ENCODE measurements around the gene FAM228A.
"Not testable (repeated sequence)": the region's sequence is repeated elsewhere in the genome, so short reads cannot be mapped to it uniquely, and the experiment has no call there.

Gene FAM228A

DNA sequence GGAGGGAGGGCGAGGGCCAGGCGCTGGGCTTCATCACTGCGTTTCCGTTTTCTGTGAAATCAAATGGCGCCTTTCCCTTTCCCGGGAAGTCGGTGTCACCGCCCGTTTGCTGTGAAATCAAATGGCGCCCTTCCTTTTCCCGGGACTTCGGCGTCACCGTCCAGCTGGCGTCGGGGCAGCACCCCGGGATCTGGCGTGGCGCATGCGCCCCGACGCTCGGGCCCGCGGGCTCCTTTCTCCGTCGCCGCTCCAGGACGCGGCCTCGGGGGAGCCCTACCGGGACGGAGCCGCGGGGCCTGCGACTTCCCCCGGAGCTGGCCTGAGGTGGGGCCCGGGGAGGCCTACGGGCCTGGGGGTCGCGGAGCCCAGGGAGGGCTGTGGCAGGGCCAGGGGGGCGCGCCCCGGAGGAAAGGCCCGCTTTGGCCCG is at the start of gene FAM228A:
TSS of gene FAM228A (plus strand) at position 203 of the 427 bp plus-strand sequence. CDS start 428 bp downstream, outside the sequence.
- DNase-seq: no peak

- no peak for DNase-seq
Measured at GRCh38 chr2:24125956-24126355, 48.9 kb upstream of the FAM228A start.

- no peak for DNase-seq
Measured at GRCh38 chr2:24132543-24132942, 42.3 kb upstream of the FAM228A start.

GRCh38 chr2:24140305-24140704 is 34.5 kb upstream of the FAM228A start:
- not testable (repeated sequence) for DNase-seq

- no peak for DNase-seq
Measured at GRCh38 chr2:24147364-24147763, 27.5 kb upstream of the FAM228A start.

GRCh38 chr2:24152413-24153197 is 22.2 kb upstream of the FAM228A start:
- DNase-seq: no peak

DNA sequence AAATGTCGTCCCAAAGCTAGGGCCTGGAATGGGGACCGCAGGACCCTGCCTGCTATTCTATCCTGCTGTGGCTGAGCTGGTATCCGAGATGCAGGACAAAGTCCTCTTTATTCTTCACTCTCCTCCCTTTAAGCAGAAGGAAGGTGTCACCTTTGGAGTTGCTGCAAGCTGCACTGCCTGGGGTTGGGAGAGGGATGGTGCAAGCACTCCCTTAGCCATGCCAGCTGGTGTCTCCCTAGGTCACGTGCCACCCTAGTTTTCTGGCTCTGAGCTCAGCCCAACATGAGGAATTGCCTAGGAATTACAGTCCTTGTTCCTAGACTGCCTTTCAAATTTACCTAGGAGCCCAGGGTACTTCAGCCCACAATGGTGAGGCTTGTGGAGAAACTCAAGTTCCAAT is 21.4 kb upstream of the FAM228A start:
- no peak for DNase-seq

DNA sequence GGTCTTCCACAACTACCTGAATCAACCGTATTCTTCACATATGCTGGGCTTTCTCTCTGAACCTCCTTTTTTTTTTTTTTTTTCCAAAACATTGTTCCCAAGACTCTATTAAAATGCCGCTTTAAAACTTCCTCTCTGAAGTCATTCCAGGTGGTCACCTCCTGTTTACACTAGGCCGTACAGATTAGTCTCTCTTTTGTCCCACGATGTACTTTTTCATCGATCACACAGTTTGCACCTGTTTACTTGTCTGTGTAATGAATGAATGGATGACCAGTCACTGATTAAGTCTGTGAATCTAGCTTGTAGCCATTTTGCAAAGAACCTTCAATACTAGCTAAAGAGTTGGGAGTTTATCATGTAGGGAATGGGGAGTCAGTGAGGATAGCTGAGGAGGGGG is 16.7 kb upstream of the FAM228A start:
- no peak for DNase-seq

DNA sequence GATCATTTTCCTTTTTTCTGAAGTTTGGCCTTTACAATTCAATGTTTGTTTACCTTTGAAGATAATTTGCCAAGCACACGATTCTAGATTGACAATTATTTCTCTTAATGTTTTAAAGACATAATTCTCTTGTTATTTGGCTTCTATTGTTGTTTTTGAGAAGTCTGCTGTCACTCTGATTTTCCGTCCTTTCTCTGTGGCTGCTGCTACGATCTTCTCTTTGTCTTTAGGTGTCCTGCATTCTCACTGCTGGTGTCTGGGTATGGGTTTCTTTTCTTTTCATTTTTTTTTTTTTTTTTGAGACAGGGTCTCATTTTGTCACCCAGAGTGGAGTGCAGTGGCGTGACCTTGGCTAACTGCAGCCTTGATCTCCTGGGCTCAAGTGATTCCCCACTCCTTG is 15.1 kb upstream of the FAM228A start:
- no peak for DNase-seq

- DNase-seq: no peak
Measured at GRCh38 chr2:24160761-24161160, 14.1 kb upstream of the FAM228A start.

DNA sequence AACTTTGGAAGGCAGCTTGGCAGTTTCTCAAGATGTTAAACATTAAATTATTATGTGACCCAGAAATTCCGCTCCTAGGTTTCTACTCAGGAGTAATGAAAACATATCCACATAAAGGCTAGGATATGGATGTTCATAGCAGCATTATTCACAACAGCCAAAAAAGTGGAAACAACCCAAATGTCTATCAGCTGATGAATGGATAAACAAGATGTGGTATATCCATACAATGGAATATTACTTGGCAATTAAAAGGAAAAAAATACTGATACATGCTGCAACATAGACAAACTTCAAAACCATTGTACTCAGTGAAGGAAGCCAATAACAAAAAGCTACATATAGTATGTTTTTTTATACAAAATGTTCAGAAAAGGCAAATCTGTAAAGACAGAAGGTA is 12.4 kb upstream of the FAM228A start:
- DNase-seq: no peak

DNA sequence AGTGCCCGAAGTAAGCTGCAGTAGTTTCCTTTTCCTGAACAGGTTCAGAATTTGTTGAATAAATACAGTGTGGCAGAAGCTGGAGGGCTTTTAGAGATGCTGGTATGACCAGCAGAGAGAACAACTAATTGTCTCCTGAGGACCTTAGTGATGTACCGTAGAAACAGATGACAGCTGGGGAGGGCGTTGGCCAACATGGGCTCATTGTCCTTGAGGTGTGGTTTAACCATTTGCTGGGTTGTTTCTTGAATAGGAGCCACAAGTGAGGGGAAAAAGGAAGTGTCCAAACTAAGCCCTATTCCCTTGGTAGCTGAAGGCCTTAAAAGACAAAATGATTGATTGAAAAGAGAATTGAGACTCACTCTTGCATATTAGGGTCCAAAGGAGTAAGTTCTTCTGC is 11.7 kb upstream of the FAM228A start:
- DNase-seq: no peak

GRCh38 chr2:24163601-24164000 is 11.3 kb upstream of the FAM228A start:
- no peak for DNase-seq

- DNase-seq: peak; percentile 29
Measured at GRCh38 chr2:24164416-24164973, 10.4 kb upstream of the FAM228A start.

GRCh38 chr2:24169023-24169422 is 5.8 kb upstream of the FAM228A start:
- DNase-seq: no peak

DNA sequence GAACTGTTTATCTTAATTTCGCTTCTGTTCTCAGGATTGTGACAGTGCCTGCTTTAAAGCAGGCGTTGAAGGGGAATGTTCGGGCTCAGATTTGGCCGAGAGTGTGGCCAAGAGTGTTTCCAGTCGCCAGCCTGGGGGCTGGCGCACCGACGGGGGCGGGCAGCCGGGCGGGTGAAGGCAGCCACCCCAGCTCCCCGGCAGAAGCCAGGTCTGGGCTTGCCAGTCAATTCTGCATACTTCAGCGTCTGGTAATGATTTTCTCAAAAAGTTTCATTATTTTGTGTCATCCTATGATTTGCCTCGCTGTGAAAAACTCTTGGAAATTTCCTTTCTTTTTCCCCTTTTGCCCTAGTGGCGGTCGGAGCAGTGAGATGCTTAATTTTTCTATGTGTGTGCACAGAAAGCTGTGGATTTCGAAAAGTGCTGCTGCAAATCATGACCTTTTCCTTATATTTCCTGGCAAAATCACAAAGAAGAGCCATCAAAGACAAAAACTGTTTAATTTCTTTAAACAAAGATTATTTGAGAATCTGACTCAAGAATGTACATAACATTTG is 856 bp downstream of the FAM228A start:
- no peak for DNase-seq

DNA sequence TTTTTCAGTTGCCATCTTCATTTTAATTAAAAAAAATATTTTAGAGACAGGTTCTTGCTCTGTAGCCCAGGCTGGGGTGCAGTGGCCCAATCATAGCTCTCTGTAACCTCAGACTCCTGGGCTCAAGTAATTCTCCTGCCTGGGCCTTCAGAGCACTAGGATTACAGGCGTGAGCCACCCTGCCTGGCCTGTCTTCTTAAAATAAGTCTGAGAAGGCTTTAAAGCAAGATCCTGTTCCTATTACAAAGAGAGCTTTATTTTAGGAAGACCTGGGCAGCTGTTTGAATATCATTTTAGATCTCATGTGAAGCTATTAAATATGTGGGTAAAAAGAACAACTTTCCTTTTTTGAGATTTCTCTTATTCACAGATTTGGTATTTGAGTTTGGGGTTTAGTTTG is 1.5 kb downstream of the FAM228A start:
- DNase-seq: no peak

GRCh38 chr2:24179683-24180082 is 4.8 kb downstream of the FAM228A start:
- DNase-seq: no peak

DNA sequence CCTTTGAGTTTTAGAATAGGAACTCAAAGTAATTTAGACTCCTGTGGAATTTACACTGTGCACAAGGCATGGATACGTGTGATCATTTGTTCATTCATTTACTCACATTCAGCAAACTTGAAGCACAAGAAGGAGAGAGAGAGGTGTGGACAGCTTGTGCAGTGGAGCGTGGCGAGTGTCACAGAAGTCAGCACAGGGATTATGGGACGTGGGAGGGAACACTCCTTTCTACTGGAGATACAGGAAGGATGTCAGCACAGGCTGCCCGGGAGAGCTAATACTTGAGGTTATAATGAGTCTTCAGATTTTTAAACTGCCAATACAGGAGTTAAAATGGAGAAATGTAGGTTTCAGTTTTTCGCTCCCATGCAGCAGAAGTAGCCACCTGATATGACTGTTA is 7.0 kb downstream of the FAM228A start:
- DNase-seq: no peak

DNA sequence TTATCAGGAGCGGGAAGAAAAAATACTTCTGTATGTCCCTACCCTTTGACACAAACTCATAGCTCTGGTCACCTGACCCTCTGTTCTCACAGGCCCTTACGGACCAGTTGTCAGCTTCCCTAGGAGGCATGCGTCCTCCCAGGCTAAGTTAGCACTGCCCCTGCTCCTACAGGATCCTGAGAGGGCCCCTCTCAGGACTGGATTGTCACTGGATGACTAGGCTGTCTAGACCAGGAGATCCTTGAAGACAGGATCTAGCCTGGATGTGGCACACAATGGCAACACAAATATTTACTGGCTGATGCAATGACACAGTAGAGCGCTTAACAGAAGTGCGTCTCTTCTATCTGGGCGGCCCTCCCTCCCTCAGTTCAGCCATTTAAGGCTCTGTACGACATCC is 7.7 kb downstream of the FAM228A start:
- no peak for DNase-seq

DNA sequence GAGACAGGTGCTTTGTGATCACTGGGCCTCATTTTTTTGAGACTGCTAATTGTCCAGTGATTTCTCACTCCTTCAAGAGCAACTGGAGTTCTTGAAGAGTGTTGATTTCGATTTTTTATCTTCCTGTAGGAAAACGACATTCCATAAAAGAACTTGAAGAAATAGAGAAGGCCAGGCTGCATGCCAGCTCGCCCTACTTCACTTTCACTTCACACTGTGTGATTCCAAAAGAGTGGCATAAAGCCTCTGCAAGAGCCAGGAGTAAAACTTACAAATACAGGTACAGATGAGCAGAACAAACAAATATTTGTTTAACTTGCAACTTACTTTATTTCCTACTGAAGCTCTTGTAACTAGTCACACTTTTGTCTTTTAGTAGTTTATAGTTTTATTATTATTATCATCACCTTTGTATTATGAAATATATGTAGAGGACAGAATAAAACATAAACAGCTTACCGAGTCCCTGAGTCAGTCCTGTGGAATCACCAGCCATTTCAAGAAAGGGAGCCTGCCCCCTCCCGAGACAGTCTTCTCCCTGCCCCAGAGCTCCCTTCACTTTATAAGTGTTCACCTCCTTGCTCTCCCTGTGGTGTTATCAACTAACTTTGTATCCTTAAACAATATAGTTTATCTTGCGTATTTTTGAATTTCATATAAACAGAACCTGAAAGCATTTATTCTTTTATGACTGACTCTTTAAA is 8.7 kb downstream of the FAM228A start:
- no peak for DNase-seq

DNA sequence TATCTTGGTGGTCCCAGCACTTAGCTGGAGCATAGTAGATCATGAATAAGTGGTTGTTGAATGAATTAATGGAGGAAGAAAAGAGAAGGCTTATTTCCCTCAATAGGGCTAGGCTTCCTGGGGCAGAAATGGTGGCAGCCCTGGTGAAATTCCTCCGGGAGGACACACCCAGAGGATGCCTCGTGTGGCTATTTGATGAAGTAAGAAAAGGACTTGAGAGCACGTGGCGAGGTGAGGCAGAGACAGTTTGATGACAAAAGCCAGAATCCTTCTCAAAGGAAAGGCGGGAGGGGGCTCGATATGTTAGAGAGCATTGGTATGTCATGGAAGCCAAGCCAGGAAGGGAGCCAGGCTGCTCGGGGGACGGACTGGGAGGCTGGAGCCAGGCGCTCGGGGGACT is 14.7 kb downstream of the FAM228A start:
- DNase-seq: no peak

- no peak for DNase-seq
Measured at GRCh38 chr2:24190503-24190902, 15.7 kb downstream of the FAM228A start.

GRCh38 chr2:24191156-24191555 is 16.3 kb downstream of the FAM228A start:
- no peak for DNase-seq
